Measurements from ENCODE around the gene HLF. TPM values are rescaled to one million over a fixed set of nuclear protein-coding genes. Genes with fewer than 3 reads are reported as not detected.

Gene HLF
- total RNA-seq, 2 experiments from 2014 or later = 3.4 to 3.5 TPM

DNA sequence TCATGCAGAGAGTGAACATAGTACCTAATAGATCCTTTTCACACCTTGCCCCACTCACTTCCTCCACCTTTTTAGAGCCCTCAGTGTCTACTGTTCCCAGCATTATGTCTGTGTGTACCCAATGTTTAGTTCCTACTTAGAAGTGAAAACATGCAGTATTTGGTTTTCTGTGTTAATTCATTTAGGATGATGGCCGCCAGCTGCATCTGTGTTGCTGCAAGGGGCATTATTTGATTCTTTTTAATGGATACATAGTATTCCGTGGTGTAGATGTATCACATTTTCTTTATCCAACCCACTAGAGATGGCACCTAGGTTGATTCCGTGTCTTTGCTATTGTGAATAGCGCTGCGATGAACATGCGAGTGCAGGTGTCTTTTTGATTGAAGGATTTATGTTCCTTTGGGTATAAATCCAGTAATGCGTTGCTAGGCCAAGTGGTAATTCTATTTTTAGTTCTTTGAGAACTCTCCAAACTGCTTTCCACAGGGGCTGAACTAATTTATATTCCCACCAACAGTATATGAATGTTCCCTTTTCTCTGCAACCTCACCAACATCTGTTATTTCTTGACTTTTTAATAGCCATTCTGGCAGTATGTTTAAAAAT is 47.1 kb downstream of the HLF start:
- Mint-ChIP-seq H3K36me3 (no peaks in the 10 kb centered on the region), H3K27ac (no peak overlapping the region), H3K4me3 (no peak overlapping the region), H3K27me3 (peaks cover 5% of the 10 kb centered on the region), H3K4me1 (ENCODE audit: low read depth) (peaks cover 21% of the 10 kb centered on the region), H3K9me3 (no peaks in the 10 kb centered on the region)
- DNase-seq = no peak
- CTCF ChIA-PET = interaction anchor here (0.6 kb wide), 1 partner anchor 205 kb away, joined by 3 read pairs; no protein-coding TSS in a partner anchor
- intact Hi-C loops (cut with micrococcal nuclease) = loop anchor here (10.0 kb wide), 1 partner anchor 113 kb away; the partner anchor contains the start of gene MMD
- POLR2A ChIA-PET = no interaction called here

DNA sequence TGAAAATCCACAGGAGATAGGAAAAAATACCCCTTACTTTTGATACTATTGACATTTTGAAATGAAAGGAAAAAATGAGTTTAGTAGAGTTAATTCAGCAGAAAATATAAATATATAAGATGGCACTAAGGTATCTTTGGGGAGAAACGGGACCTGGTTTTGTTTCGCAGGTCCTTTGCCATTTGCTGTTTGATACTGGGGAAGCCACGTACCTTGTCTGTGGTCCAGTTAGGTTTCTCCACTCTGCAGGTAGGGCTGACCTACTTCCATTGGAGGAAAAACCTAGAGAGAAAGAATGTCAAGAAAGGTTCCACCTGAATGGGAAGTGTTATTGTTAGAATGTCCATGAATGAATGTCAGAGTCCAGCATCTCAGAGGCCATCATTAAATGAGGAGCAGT is 48.1 kb downstream of the HLF start:
- Mint-ChIP-seq H3K4me1 (ENCODE audit: low read depth) (peaks cover 21% of the 10 kb centered on the region), H3K36me3 (no peaks in the 10 kb centered on the region), H3K4me3 (no peak overlapping the region), H3K27me3 (peaks cover 5% of the 10 kb centered on the region), H3K9me3 (no peaks in the 10 kb centered on the region), H3K27ac (no peak overlapping the region)
- ChIA-PET POLR2A (no interaction called here), CTCF (interaction anchor here (1.0 to 2.3 kb wide), 3 partner anchors 32 to 319 kb away, joined by 3 to 8 read pairs (median 7); no protein-coding TSS in a partner anchor)
- DNase-seq = no peak
- intact Hi-C loops (cut with micrococcal nuclease) = loop anchor here (10.0 kb wide), 1 partner anchor 112 kb away; the partner anchor contains the start of gene MMD

DNA sequence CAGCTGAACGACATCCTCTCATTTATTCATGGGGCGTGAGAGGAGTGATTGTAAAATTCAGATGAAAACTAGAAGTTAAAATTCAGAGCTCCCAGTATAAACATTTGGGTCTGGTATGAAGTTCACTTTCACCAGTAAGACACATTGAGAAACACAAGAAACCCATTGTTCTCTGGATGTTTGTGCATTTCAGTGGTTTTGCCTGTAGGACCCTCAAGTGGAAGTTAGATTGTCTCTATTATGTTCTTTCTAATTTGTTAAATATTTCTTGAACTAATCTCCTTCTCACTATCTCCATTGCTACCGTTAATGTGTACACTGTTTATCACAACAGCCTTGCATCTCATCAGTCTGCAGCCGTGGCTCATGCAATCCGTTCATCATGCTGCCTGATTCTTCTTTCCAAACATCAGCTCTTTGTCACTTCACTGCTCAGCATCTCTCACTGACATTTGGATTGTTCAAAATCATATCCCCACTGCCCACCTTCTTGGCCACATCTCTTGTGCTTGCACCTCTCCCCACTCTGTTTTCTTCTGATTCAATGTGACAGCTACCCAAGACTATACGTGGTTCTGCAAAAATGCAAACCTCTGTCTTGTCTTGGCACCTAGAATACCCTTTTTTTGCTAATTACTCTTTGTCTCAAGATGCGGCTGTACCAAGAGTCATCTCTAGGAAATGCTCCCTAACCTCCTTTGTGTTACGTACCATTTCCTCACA is 49.5 kb downstream of the HLF start:
- Mint-ChIP-seq H3K4me3 (no peak overlapping the region), H3K9me3 (no peaks in the 10 kb centered on the region), H3K27me3 (peaks cover 4% of the 10 kb centered on the region), H3K36me3 (no peaks in the 10 kb centered on the region), H3K4me1 (ENCODE audit: low read depth) (peaks cover 21% of the 10 kb centered on the region), H3K27ac (peak overlapping the region; percentile 77)
- ChIA-PET CTCF (interaction anchor here (1.0 to 3.8 kb wide), 5 partner anchors 9 to 34 kb away, joined by 3 to 15 read pairs (median 7); no protein-coding TSS in a partner anchor), POLR2A (interaction anchor here (1.0 kb wide), 1 partner anchor 27 kb away, joined by 5 read pairs; no protein-coding TSS in a partner anchor)
- peak; percentile 22 for DNase-seq
- intact Hi-C loops (cut with micrococcal nuclease) = loop anchor here (2.0 to 10.0 kb wide), 2 partner anchors 75 to 111 kb away; partner anchors contain the start of gene MMD

DNA sequence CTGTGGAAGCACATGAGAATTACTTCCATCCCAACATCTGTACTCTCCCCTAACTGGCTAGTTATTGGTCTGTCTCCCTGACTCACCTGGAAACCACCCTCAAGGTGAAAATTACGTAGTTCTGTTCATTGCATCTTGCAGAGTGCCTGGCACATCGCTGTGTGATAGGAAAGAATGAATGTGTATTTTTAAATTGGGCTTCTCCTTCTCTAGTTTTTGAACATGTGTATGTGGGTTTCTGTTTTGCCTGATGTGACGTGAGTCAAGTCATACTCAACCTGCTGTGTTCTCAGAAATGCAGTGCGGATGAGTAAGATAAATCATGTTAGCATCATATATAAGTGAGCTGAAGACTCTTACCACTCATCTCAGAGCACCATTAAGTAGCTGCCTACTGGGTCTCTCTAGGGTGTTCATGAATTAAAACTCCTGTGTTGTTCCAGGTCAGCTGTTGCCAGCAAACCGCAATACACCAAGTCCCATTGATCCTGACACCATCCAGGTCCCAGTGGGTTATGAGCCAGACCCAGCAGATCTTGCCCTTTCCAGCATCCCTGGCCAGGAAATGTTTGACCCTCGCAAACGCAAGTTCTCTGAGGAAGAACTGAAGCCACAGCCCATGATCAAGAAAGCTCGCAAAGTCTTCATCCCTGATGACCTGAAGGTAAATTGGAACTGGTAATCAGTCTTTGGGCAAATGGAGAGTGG is 50.2 kb downstream of the HLF start:
- peaks cover 4% of the 10 kb centered on the region for H3K27me3 Mint-ChIP-seq
- peak overlapping the region; percentile 18 for H3K4me3 Mint-ChIP-seq
- H3K9me3 Mint-ChIP-seq = no peaks in the 10 kb centered on the region
- no peaks in the 10 kb centered on the region for H3K36me3 Mint-ChIP-seq
- ChIA-PET CTCF (interaction anchor here (1.0 to 3.8 kb wide), 4 partner anchors 10 to 33 kb away, joined by 3 to 15 read pairs (median 6); no protein-coding TSS in a partner anchor), POLR2A (interaction anchor here (1.0 kb wide), 1 partner anchor 26 kb away, joined by 5 read pairs; no protein-coding TSS in a partner anchor)
- DNase-seq = peak; percentile 56
- H3K4me1 Mint-ChIP-seq (ENCODE audit: low read depth) = peaks cover 21% of the 10 kb centered on the region
- peak overlapping the region; percentile 77 for H3K27ac Mint-ChIP-seq
- intact Hi-C loops (cut with micrococcal nuclease) = loop anchor here (1.0 to 10.0 kb wide), 3 partner anchors 29 to 110 kb away; partner anchors contain the start of gene MMD

DNA sequence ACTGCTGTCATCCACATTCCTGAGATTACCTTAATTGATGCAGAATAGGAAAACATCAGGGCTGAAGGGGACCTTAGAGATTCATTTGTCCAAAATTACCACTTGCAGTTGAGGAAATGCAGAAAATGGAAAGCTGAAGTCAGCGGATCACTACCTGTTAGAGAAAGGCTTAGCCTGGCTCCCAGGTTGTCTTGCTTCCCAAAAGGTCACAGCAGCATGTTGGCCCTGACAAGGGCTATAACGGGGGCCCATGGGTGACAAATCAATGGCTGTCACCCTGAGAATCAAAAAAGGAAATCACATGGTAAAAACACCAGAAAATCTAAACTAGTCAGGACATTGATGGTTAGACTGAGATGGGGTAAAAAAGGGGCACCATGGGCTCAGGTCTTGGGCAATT is 51.7 kb downstream of the HLF start:
- Mint-ChIP-seq H3K4me3 (no peak overlapping the region), H3K36me3 (no peaks in the 10 kb centered on the region), H3K27me3 (peaks cover 4% of the 10 kb centered on the region), H3K27ac (no peak overlapping the region), H3K9me3 (no peaks in the 10 kb centered on the region), H3K4me1 (ENCODE audit: low read depth) (peaks cover 21% of the 10 kb centered on the region)
- ChIA-PET POLR2A (no interaction called here), CTCF (interaction anchor here (3.8 kb wide), 1 partner anchor 31 kb away, joined by 15 read pairs; no protein-coding TSS in a partner anchor)
- intact Hi-C loops (cut with micrococcal nuclease) = loop anchor here (10.0 kb wide), 1 partner anchor 108 kb away; the partner anchor contains the start of gene MMD
- no peak for DNase-seq

DNA sequence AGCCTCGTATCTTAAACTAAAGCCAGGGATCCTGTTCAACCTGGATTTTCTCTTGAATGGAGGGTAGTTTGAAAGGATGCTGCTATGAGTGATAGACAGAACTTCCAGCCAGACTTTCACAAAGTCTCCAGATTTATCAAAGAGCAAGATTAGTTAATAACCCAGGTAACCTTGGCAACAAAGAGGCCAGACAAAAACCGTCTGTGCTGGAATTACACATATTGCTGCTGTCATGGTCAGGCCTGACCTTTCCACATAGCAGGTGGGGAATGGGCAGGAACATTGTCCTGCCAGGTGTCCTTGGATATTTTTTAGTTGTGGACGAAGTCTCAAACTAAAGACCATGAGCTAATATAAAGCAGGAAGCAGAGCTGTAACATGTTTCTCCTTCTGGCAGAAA is 52.5 kb downstream of the HLF start:
- Mint-ChIP-seq H3K27ac (no peak overlapping the region), H3K9me3 (no peaks in the 10 kb centered on the region), H3K4me3 (no peak overlapping the region), H3K4me1 (ENCODE audit: low read depth) (peaks cover 21% of the 10 kb centered on the region), H3K27me3 (peaks cover 4% of the 10 kb centered on the region), H3K36me3 (no peaks in the 10 kb centered on the region)
- POLR2A ChIA-PET = no interaction called here
- intact Hi-C loops (cut with micrococcal nuclease) = loop anchor here (10.0 kb wide), 1 partner anchor 108 kb away; the partner anchor contains the start of gene MMD
- CTCF ChIA-PET = interaction anchor here (3.8 kb wide), 1 partner anchor 31 kb away, joined by 15 read pairs; no protein-coding TSS in a partner anchor
- no peak for DNase-seq

DNA sequence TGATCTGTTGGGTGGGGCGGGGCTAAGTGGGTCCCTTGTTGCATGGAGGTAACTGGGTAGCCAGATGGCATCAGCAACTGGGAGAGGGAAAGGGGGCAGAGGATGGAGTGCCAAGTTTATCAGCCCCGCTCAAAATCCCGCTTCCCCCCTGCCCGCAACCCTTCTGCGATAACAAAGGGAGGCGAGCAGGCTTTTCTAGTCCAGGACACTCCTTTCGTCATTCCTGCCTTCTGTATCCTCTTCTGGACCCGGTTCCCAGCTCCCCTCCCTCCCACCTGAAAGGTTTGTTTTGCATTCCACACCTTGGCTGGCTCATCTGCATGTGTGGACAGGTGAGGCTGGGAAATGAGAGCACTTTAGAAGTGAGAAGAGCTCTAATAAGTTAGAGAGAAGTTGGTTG is 53.3 kb downstream of the HLF start:
- Mint-ChIP-seq H3K36me3 (no peaks in the 10 kb centered on the region), H3K27me3 (peaks cover 2% of the 10 kb centered on the region), H3K9me3 (no peaks in the 10 kb centered on the region), H3K27ac (no peak overlapping the region), H3K4me1 (ENCODE audit: low read depth) (peaks cover 20% of the 10 kb centered on the region), H3K4me3 (no peak overlapping the region)
- DNase-seq = no peak
- CTCF ChIA-PET = interaction anchor here (3.8 kb wide), 1 partner anchor 30 kb away, joined by 15 read pairs; no protein-coding TSS in a partner anchor
- intact Hi-C loops (cut with micrococcal nuclease) = loop anchor here (10.0 kb wide), 1 partner anchor 107 kb away; the partner anchor contains the start of gene MMD
- POLR2A ChIA-PET = no interaction called here

DNA sequence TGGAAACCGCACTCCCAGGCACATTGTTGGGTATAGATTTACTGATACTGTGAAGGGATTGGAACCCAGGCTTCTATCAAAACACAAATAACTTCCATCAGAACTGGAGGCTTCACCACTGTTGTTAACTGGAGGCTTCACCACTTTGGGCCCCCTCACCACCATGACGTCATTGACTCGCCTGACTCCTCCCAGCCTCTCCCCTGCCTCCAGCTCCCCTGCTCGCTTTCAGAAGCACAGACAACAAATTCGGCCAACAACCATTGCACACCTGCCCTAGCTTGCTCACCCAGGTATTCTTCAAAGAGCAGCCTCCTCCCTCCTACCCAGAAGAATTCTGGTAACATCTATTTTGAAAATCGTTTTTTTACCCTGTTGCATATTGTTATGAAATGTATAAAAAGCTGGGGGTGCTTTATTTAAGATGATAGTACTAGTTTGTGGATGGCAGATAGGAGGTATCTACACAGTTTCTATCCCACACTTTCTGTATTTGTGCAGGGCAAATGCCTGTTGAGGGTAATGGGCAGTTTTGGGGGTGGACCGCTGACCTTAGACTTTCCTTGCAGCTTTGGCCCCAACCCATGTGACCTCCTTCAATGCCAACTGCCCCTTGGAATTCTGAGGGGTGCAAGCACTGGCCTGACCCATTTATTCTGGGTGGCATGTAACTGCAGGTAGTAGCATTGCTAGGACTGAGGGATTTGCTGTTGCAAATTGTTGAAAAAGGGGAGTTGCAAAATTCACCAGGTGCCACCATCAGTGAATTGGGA is 54.1 kb downstream of the HLF start:
- POLR2A ChIA-PET = no interaction called here
- Mint-ChIP-seq H3K4me3 (no peak overlapping the region), H3K4me1 (ENCODE audit: low read depth) (peaks cover 12% of the 10 kb centered on the region), H3K27ac (no peak overlapping the region), H3K27me3 (peaks cover 1% of the 10 kb centered on the region), H3K36me3 (no peaks in the 10 kb centered on the region), H3K9me3 (no peaks in the 10 kb centered on the region)
- intact Hi-C loops (cut with micrococcal nuclease) = loop anchor here (10.0 kb wide), 1 partner anchor 106 kb away; the partner anchor contains the start of gene MMD
- no peak for DNase-seq
- CTCF ChIA-PET = no interaction called here

DNA sequence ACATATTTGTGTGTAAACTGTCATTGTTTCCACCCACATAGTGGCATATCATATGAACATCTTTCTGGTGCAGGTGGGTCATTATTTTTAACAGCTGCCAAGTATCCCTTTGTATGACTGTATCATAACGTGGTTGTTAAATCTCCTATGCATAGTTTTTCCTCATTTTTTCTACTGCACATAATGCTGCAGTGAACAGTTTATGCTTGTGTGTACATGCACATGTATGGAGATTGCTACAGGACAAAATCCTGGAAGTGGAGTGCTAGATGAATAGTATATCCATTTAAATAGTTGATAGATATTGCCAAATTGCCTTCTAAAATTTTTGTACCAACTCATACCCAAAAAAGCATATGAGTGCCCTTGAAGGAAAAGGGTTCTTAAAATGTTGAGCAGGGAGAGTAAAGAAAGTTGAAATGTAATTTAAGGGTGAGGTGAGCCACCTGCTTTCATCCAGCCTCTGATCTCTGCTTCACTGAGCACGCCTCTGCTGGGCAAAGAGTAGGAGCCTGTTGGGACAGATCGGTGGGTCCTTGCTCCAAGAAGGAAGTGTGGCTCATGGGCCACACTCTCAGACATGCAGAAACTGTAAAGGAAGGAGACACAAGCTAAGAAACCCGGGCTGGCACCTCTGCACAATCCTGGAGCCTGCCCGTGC is 55.3 kb downstream of the HLF start:
- no peaks in the 10 kb centered on the region for H3K36me3 Mint-ChIP-seq
- peaks cover 1% of the 10 kb centered on the region for H3K27me3 Mint-ChIP-seq
- DNase-seq = no peak
- H3K9me3 Mint-ChIP-seq = no peaks in the 10 kb centered on the region
- ChIA-PET POLR2A (no interaction called here), CTCF (no interaction called here)
- H3K4me3 Mint-ChIP-seq = no peak overlapping the region
- peaks cover 5% of the 10 kb centered on the region for H3K4me1 Mint-ChIP-seq (ENCODE audit: low read depth)
- H3K27ac Mint-ChIP-seq = no peak overlapping the region
- intact Hi-C loops (cut with micrococcal nuclease) = loop anchor here (10.0 kb wide), 1 partner anchor 105 kb away; the partner anchor contains the start of gene MMD

DNA sequence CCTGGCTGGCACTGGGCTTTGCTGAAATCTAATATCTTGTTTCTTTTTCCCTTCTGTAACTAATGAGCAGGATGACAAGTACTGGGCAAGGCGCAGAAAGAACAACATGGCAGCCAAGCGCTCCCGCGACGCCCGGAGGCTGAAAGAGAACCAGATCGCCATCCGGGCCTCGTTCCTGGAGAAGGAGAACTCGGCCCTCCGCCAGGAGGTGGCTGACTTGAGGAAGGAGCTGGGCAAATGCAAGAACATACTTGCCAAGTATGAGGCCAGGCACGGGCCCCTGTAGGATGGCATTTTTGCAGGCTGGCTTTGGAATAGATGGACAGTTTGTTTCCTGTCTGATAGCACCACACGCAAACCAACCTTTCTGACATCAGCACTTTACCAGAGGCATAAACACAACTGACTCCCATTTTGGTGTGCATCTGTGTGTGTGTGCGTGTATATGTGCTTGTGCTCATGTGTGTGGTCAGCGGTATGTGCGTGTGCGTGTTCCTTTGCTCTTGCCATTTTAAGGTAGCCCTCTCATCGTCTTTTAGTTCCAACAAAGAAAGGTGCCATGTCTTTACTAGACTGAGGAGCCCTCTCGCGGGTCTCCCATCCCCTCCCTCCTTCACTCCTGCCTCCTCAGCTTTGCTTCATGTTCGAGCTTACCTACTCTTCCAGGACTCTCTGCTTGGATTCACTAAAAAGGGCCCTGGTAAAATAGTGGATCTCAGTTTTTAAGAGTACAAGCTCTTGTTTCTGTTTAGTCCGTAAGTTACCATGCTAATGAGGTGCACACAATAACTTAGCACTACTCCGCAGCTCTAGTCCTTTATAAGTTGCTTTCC is 56.0 kb downstream of the HLF start:
- DNase-seq = no peak
- ChIA-PET CTCF (no interaction called here), POLR2A (no interaction called here)
- Mint-ChIP-seq H3K27ac (no peak overlapping the region), H3K27me3 (peaks cover 1% of the 10 kb centered on the region), H3K4me1 (ENCODE audit: low read depth) (no peaks in the 10 kb centered on the region), H3K4me3 (no peak overlapping the region), H3K9me3 (no peaks in the 10 kb centered on the region), H3K36me3 (no peaks in the 10 kb centered on the region)
- intact Hi-C loops (cut with micrococcal nuclease) = no loop called here

Data from activated CD4-positive, alpha-beta memory T cell treated with anti-CD3 and anti-CD28 coated beads for 36 hours (primary cell).